SK-N-SH (cell line): Measurements from ENCODE around the gene ACRBP. TPM values are rescaled to one million over a fixed set of nuclear protein-coding genes. Genes with fewer than 3 reads are reported as not detected.

Experiments
- CTCF ChIA-PET: fragments of 300-600, 350-600 bp; formaldehyde crosslinking; extraction: SDS; loops from one replicate; lab custom pipeline; 2021; lab: Yijun Ruan, JAX
- POLR2A ChIA-PET: fragments of 350-600 bp; sonication (Branson Sonifier 250); formaldehyde crosslinking; extraction: SDS; loops from one replicate; lab custom pipeline; 2020; ENCODE audit warnings: antibody characterized with exemption, inconsistent platforms; lab: Yijun Ruan, JAX
- DNase-seq: peaks from one replicate; pipeline ENCODE4 v3.0.0; 2012
- H2AFZ ChIP-seq: fragments of 200-600 bp; sonication (generic); 2 replicates; pipeline ENCODE4 v1.8.1; 2016; ENCODE audit warnings: antibody characterized with exemption, mild to moderate bottlenecking, low read depth
- H3F3A ChIP-seq: fragments of 200-600 bp; sonication (generic); replicated peaks from 2 replicates; pipeline ENCODE3; 2016; ENCODE audit warnings: antibody characterized with exemption, mild to moderate bottlenecking; ENCODE audit not compliant: insufficient read depth
- H3K27ac ChIP-seq, 2 experiments: fragments of 200-500 bp in 1 of 2; fragments of 200-600 bp in 1 of 2; sonication (Bioruptor generic) in 1 of 2; sonication (generic), shearing (Covaris generic) in 1 of 2; 2 replicates each; pipeline versions ENCODE4 v1.5.1 to v1.6.1; 2014 to 2016; ENCODE audit warnings: low read depth in 2 of 2, inconsistent platforms in 1 of 2, low read length in 1 of 2, mild to moderate bottlenecking in 1 of 2, mixed read lengths in 1 of 2
- H3K27me3 ChIP-seq: fragments of 200-600 bp; sonication (generic), shearing (Covaris generic); 2 replicates; pipeline ENCODE4 v1.6.1; 2016; ENCODE audit warnings: mixed run types; ENCODE audit not compliant: insufficient read depth
- H3K36me3 ChIP-seq, 2 experiments: fragments of 200-500 bp in 1 of 2; fragments of 200-600 bp in 1 of 2; sonication (Bioruptor generic) in 1 of 2; sonication (generic) in 1 of 2; replicated peaks in 1 of 2; 2 replicates each; pipeline versions ENCODE3 to v1.5.1; 2014 to 2016; ENCODE audit warnings: low read length in 1 of 2, mild to moderate bottlenecking in 1 of 2; ENCODE audit not compliant: insufficient read depth in 2 of 2, control insufficient read depth in 1 of 2
- H3K4me1 ChIP-seq, 2 experiments: fragments of 200-500 bp in 1 of 2; fragments of 200-600 bp in 1 of 2; sonication (Bioruptor generic) in 1 of 2; sonication (generic), shearing (Covaris generic) in 1 of 2; 2 replicates each; pipeline versions ENCODE4 v1.5.1 to v1.6.1; 2014 to 2016; ENCODE audit warnings: low read depth in 1 of 2, low read length in 1 of 2, mixed run types in 1 of 2; ENCODE audit not compliant: insufficient read depth in 2 of 2, control insufficient read depth in 1 of 2
- H3K4me2 ChIP-seq: fragments of 200-600 bp; sonication (generic), shearing (Covaris generic); 2 replicates; pipeline ENCODE4 v1.6.1; 2017; ENCODE audit warnings: mixed run types
- H3K4me3 ChIP-seq, 2 experiments: fragments of 200-500 bp in 1 of 2; fragments of 200-600 bp in 1 of 2; sonication (Bioruptor generic) in 1 of 2; sonication (generic), shearing (Covaris generic) in 1 of 2; 2 replicates each; pipeline versions ENCODE4 v1.5.1 to v1.8.1; 2014 to 2016; ENCODE audit warnings: low read depth in 2 of 2, inconsistent platforms in 1 of 2, low read length in 1 of 2, mild to moderate bottlenecking in 1 of 2, mixed read lengths in 1 of 2, moderate library complexity in 1 of 2
- H3K79me2 ChIP-seq: fragments of 200-600 bp; sonication (generic); 2 replicates; pipeline ENCODE4 v1.8.1; 2017; ENCODE audit warnings: mild to moderate bottlenecking; ENCODE audit not compliant: insufficient read depth
- H3K9ac ChIP-seq: fragments of 200-600 bp; sonication (generic); 2 replicates; pipeline ENCODE4 v1.6.1; 2017; ENCODE audit warnings: mixed run types
- H3K9me2 ChIP-seq: fragments of 200-600 bp; sonication (generic); 2 replicates; pipeline ENCODE4 v1.6.1; 2017; ENCODE audit warnings: mixed run types
- H3K9me3 ChIP-seq: fragments of 200-600 bp; sonication (generic); 2 replicates; pipeline ENCODE4 v1.6.1; 2017; ENCODE audit warnings: mixed run types, mild to moderate bottlenecking, moderate library complexity
- H4K20me1 ChIP-seq: fragments of 200-600 bp; sonication (generic); 2 replicates; pipeline ENCODE4 v1.6.1; 2017; ENCODE audit warnings: mild to moderate bottlenecking, mixed run types; ENCODE audit not compliant: insufficient read depth
- EP300 ChIP-seq, 2 experiments: IDR thresholded peaks; 2 replicates each; pipeline versions ENCODE4 v1.4.0 to v1.6.1; 2012; ENCODE audit warnings: borderline replicate concordance in 1 of 2, low read depth in 1 of 2, low read length in 1 of 2
- FOSL2 ChIP-seq: IDR thresholded peaks from 2 replicates; pipeline ENCODE4 v1.4.0; 2012; ENCODE audit warnings: low read depth, mild to moderate bottlenecking, moderate library complexity, borderline replicate concordance
- FOXJ3 ChIP-seq: sonication (generic); formaldehyde crosslinking; IDR thresholded peaks from 2 replicates; pipeline ENCODE4 v1.5.1; 2020; ENCODE audit warnings: mild to moderate bottlenecking, missing genetic modification reagents
- FOXM1 ChIP-seq: IDR thresholded peaks from 2 replicates; pipeline ENCODE4 v1.4.0; 2012; ENCODE audit warnings: low read depth, mild to moderate bottlenecking
- GABPA ChIP-seq: IDR thresholded peaks from 2 replicates; pipeline ENCODE4 v1.4.0; 2012; ENCODE audit warnings: low read depth, mild to moderate bottlenecking
- GATA2 ChIP-seq: sonication (generic); formaldehyde crosslinking; IDR thresholded peaks from 2 replicates; pipeline ENCODE4 v1.5.0; 2020; ENCODE audit warnings: mild to moderate bottlenecking, missing genetic modification reagents
- POLR2AphosphoS5 ChIP-seq: IDR thresholded peaks from 2 replicates; pipeline ENCODE4 v1.6.1; 2012; ENCODE audit warnings: low read depth, low read length
- YY1 ChIP-seq: IDR thresholded peaks from 2 replicates; pipeline ENCODE4 v1.4.0; 2012; ENCODE audit warnings: low read depth, mild to moderate bottlenecking
- WGBS: methylation state at CpG from one replicate; pipeline ENCODE4 v1.1.6; 2017; ENCODE audit warnings: low lambda C conversion rate; 5-methylcytosine and 5-hydroxymethylcytosine counted together
- polyA plus RNA-seq, 3 experiments: library from polyadenylated mRNA; depleted of rRNA; stranded (reverse); fragments of >200 nt; gene quantifications; 2 replicates each; pipeline ENCODE4 v1.2.3, GENCODE V29; 2012
- TF ChIP-seq, protein P1 (sequence below): IDR thresholded peaks from 2 replicates; pipeline ENCODE4; 2012
- TF ChIP-seq, protein P2 (sequence below): IDR thresholded peaks from 2 replicates; pipeline ENCODE4 v1.4.0; 2012; ENCODE audit warnings: low read depth, borderline replicate concordance
- TF ChIP-seq, protein P3 (sequence below): fragments of 200-600 bp; sonication (generic); IDR thresholded peaks from 2 replicates; pipeline ENCODE4 v1.6.1; 2017; ENCODE audit warnings: antibody characterized with exemption, mild to moderate bottlenecking, moderate library complexity
- TF ChIP-seq, protein P4 (sequence below): IDR thresholded peaks from 2 replicates; pipeline ENCODE4 v1.4.0; 2012; ENCODE audit warnings: low read depth, borderline replicate concordance
- TF ChIP-seq, protein P5 (sequence below): IDR thresholded peaks from 2 replicates; pipeline ENCODE4 v1.6.1; 2012; ENCODE audit warnings: mild to moderate bottlenecking, low read depth, low read length, moderate library complexity
- TF ChIP-seq, protein P6 (sequence below): fragments of 150-350 bp; IDR thresholded peaks from 2 replicates; pipeline ENCODE4 v1.6.1; 2016; ENCODE audit warnings: mild to moderate bottlenecking, low read depth, low read length

Gene ACRBP
- polyA plus RNA-seq, 1 of the 3 experiments (the other 2 are of a cell fraction), result 0.71 TPM

DNA sequence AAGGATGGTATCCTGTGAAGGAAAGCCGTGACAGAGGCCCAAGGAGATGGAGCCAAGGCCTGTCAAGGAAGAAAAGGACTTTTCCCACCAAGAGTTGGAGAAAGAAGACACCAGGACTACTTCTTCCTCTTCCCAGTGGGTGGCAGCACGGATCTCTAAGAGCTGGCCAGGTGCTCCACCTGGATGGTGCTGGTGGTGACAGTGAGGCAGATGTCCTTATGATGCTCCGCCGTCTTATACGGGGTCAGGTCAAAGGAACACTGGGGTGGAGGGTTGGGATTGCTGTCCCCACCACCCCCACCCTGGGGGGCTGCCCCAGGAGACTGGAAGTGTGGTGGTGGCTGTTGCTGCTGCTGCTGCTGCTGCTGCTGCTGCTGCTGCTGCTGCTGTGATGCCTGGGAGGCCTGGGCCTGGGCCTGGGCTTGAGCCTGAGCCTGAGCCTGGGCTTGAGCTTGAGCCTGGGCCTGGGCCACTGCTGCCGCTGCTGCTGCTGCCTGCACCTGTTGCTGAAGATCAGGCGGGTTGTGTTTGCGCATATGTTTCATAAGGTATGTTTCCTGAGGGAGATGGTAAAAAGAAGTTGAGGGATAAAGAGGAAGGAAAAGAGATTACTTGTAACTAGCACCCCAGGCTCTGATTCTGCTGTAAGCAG, 20.5 kb upstream of the ACRBP start:
- no peak overlapping the region for H3K9ac ChIP-seq
- H3K4me3 ChIP-seq, result no peak overlapping the region
- TF ChIP-seq, protein P1, sequence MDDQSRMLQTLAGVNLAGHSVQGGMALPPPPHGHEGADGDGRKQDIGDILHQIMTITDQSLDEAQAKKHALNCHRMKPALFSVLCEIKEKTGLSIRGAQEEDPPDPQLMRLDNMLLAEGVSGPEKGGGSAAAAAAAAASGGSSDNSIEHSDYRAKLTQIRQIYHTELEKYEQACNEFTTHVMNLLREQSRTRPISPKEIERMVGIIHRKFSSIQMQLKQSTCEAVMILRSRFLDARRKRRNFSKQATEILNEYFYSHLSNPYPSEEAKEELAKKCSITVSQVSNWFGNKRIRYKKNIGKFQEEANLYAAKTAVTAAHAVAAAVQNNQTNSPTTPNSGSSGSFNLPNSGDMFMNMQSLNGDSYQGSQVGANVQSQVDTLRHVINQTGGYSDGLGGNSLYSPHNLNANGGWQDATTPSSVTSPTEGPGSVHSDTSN, result no peak
- TF ChIP-seq FOXJ3 (CRISPR knock-in tag) (no peak), GATA2 (CRISPR knock-in tag) (no peak)
- TF ChIP-seq, protein P2, sequence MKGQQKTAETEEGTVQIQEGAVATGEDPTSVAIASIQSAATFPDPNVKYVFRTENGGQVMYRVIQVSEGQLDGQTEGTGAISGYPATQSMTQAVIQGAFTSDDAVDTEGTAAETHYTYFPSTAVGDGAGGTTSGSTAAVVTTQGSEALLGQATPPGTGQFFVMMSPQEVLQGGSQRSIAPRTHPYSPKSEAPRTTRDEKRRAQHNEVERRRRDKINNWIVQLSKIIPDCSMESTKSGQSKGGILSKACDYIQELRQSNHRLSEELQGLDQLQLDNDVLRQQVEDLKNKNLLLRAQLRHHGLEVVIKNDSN, result no peak
- TF ChIP-seq, protein P3, sequence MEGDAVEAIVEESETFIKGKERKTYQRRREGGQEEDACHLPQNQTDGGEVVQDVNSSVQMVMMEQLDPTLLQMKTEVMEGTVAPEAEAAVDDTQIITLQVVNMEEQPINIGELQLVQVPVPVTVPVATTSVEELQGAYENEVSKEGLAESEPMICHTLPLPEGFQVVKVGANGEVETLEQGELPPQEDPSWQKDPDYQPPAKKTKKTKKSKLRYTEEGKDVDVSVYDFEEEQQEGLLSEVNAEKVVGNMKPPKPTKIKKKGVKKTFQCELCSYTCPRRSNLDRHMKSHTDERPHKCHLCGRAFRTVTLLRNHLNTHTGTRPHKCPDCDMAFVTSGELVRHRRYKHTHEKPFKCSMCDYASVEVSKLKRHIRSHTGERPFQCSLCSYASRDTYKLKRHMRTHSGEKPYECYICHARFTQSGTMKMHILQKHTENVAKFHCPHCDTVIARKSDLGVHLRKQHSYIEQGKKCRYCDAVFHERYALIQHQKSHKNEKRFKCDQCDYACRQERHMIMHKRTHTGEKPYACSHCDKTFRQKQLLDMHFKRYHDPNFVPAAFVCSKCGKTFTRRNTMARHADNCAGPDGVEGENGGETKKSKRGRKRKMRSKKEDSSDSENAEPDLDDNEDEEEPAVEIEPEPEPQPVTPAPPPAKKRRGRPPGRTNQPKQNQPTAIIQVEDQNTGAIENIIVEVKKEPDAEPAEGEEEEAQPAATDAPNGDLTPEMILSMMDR, result 0 out of 2 replicates have a peak, but pooled peaks have one; percentile 29
- TF ChIP-seq, protein P4, sequence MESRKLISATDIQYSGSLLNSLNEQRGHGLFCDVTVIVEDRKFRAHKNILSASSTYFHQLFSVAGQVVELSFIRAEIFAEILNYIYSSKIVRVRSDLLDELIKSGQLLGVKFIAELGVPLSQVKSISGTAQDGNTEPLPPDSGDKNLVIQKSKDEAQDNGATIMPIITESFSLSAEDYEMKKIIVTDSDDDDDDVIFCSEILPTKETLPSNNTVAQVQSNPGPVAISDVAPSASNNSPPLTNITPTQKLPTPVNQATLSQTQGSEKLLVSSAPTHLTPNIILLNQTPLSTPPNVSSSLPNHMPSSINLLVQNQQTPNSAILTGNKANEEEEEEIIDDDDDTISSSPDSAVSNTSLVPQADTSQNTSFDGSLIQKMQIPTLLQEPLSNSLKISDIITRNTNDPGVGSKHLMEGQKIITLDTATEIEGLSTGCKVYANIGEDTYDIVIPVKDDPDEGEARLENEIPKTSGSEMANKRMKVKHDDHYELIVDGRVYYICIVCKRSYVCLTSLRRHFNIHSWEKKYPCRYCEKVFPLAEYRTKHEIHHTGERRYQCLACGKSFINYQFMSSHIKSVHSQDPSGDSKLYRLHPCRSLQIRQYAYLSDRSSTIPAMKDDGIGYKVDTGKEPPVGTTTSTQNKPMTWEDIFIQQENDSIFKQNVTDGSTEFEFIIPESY, result no peak
- 98% methylated on average over 8 of the region's 8 CpGs for WGBS
- H3F3A ChIP-seq, result peaks cover 42% of the 10 kb centered on the region
- H3K27ac ChIP-seq, result no peak overlapping the region
- no peaks in the 10 kb centered on the region for H3K9me3 ChIP-seq
- no peaks in the 10 kb centered on the region for H3K27me3 ChIP-seq
- H3K4me1 ChIP-seq, result no peaks in the 10 kb centered on the region
- peaks cover 6% of the 10 kb centered on the region for H3K79me2 ChIP-seq
- no peak overlapping the region for H2AFZ ChIP-seq
- H3K4me2 ChIP-seq, result no peak overlapping the region
- CTCF ChIA-PET, result interaction anchor here (1.0 to 2.0 kb wide), 6 partner anchors 9 to 21 kb away, joined by 3 to 11 read pairs (median 4); partner anchors contain the start of gene ZNF384
- no peak for DNase-seq
- H3K36me3 ChIP-seq, result peaks cover 46 to 63% of the 10 kb centered on the region in 2 experiments
- H3K9me2 ChIP-seq, result no peaks in the 10 kb centered on the region
- POLR2A ChIA-PET, result interaction anchor here (0.7 kb wide), 1 partner anchor 22 kb away, joined by 4 read pairs; the partner anchor contains the start of gene ZNF384
- no peaks in the 10 kb centered on the region for H4K20me1 ChIP-seq

DNA sequence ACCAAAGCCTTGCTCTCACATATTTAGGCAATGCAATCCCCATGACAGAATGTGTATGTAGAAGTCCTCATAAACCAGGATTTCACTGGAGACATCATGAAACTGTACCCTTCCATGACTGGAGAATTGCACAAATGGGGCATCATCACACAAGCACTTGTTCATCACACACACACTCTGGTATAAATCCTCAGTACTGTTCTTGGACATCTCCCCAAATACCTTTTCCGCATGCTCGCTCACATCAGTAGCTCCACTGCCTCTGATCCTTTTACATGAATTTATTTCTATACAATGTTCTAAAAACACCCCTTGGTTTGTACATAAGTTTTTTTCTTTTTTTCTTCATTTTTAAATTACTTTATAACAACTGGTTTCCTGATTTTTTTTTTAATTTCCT, 19.0 kb upstream of the ACRBP start:
- no peaks in the 10 kb centered on the region for H3K27me3 ChIP-seq
- no peak for DNase-seq
- CTCF ChIA-PET, result interaction anchor here (0.9 to 1.5 kb wide), 2 partner anchors 18 to 96 kb away, joined by 3 read pairs; no protein-coding TSS in a partner anchor
- TF ChIP-seq FOSL2 (no peak), POLR2AphosphoS5 (no peak), EP300 (IDR thresholded peaks at IDR 0.05; ENCODE audit: borderline replicate concordance in 1 of 2, low read depth in 1 of 2, low read length in 1 of 2) (no peak), YY1 (no peak), FOXM1 (no peak), GATA2 (CRISPR knock-in tag) (no peak), GABPA (no peak)
- TF ChIP-seq, protein P5, sequence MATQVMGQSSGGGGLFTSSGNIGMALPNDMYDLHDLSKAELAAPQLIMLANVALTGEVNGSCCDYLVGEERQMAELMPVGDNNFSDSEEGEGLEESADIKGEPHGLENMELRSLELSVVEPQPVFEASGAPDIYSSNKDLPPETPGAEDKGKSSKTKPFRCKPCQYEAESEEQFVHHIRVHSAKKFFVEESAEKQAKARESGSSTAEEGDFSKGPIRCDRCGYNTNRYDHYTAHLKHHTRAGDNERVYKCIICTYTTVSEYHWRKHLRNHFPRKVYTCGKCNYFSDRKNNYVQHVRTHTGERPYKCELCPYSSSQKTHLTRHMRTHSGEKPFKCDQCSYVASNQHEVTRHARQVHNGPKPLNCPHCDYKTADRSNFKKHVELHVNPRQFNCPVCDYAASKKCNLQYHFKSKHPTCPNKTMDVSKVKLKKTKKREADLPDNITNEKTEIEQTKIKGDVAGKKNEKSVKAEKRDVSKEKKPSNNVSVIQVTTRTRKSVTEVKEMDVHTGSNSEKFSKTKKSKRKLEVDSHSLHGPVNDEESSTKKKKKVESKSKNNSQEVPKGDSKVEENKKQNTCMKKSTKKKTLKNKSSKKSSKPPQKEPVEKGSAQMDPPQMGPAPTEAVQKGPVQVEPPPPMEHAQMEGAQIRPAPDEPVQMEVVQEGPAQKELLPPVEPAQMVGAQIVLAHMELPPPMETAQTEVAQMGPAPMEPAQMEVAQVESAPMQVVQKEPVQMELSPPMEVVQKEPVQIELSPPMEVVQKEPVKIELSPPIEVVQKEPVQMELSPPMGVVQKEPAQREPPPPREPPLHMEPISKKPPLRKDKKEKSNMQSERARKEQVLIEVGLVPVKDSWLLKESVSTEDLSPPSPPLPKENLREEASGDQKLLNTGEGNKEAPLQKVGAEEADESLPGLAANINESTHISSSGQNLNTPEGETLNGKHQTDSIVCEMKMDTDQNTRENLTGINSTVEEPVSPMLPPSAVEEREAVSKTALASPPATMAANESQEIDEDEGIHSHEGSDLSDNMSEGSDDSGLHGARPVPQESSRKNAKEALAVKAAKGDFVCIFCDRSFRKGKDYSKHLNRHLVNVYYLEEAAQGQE, result no peak
- TF ChIP-seq, protein P6, sequence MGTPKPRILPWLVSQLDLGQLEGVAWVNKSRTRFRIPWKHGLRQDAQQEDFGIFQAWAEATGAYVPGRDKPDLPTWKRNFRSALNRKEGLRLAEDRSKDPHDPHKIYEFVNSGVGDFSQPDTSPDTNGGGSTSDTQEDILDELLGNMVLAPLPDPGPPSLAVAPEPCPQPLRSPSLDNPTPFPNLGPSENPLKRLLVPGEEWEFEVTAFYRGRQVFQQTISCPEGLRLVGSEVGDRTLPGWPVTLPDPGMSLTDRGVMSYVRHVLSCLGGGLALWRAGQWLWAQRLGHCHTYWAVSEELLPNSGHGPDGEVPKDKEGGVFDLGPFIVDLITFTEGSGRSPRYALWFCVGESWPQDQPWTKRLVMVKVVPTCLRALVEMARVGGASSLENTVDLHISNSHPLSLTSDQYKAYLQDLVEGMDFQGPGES, result no peak
- 100% methylated on average over 2 of the region's 2 CpGs for WGBS
- no peak overlapping the region for H3K4me3 ChIP-seq
- H3F3A ChIP-seq, result peaks cover 39% of the 10 kb centered on the region
- POLR2A ChIA-PET, result interaction anchor here (3.8 kb wide), 1 partner anchor 23 kb away, joined by 16 read pairs; the partner anchor contains the start of gene ZNF384
- H3K9me2 ChIP-seq, result no peaks in the 10 kb centered on the region
- no peak overlapping the region for H3K4me2 ChIP-seq
- peaks cover 17% of the 10 kb centered on the region for H3K79me2 ChIP-seq
- H2AFZ ChIP-seq, result no peak overlapping the region
- H3K4me1 ChIP-seq, result peaks cover 4% of the 10 kb centered on the region in 2 experiments; a peak in 3 of 4 replicates
- no peak overlapping the region for H3K9ac ChIP-seq
- no peaks in the 10 kb centered on the region for H3K9me3 ChIP-seq
- peaks cover 38 to 48% of the 10 kb centered on the region in 2 experiments for H3K36me3 ChIP-seq
- no peak overlapping the region for H3K27ac ChIP-seq
- H4K20me1 ChIP-seq, result no peaks in the 10 kb centered on the region
